GM19372 (cell line): Measurements from ENCODE around the gene DLST.

Source experiments
- ATAC-seq: cut with Tn5 transposase; IDR thresholded peaks from one replicate; pipeline ENCODE4 v1.9.1; 2021; ENCODE audit warnings: mild to moderate bottlenecking, low read depth, moderate library complexity; ENCODE audit not compliant: unreplicated experiment

The DLST gene

DNA sequence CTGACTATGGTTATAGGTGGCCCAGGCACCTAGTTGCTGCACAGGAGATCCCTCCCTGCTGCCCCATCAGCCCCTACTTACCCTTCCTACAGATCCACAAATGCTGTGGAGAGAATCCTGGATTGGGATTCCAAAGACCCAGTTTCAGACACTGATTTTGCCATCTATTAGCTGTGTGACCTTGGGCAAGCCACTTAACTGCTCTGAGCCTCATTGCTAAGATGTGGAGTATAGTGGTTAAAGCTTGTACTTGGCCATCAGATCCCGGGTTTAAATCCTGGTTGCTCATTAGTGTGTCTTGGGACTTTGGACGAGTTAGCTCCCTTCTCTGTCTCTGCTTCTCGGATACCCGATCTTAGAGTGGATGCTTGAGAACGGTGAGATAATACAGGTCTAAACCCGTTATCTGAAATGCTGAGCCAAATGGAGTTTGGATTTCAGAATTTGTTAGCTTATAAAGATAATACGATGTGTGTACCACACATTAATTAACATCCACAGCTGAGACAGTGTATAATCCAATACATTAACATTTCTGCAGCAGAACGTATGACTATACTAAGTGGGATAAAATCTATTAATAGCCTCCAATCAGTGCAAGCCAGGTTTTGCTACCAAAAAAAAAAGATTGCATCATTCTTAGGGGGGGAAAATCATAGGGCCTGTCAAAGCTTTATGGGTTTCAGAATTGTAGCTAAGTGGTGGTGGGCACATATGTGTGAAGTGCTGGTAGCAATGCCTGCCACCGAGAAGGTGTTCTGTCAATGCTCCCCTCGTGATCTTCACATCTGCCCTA, 21.8 kb upstream of the DLST start:
- ATAC-seq: no peak

DNA sequence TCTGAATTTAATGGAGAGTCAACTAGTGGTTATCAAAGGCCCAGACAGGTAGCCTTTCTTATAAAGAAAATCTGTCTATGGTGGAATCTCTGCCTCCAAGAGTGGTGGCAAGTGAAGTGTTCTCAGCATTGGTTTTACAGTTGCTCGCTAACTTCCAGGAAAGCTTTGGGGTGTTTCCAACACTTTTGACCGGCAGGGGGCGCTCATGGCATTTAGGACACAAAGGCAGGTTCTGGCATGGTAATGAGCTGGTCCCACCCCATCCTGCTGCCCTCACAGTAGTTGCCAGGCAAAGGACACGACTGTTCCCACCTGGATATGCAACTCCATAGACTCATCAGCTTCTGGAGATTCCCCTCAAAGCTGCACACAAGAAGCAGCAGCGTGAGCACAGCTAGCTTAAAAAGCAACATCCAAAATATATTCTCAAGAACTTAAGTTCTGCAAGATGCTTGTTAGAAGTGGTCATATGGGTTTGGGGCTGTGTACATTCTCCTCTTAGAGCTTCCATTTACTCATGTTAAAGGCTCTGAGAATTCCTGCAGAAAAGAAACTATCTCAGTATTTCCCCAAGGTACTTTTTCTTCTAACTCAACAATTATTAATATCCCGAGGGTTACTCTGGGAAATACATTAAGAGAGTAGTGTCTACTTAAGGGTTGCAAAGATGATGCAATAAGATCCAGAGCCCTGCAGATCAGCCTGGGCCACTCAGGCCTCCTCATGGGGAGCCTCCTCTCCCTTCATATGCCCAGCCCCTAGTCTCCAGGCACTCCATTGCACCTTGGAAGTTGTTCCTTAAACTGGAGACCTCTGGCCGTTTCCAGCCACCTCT, 20.6 kb upstream of the DLST start:
- ATAC-seq: no peak

DNA sequence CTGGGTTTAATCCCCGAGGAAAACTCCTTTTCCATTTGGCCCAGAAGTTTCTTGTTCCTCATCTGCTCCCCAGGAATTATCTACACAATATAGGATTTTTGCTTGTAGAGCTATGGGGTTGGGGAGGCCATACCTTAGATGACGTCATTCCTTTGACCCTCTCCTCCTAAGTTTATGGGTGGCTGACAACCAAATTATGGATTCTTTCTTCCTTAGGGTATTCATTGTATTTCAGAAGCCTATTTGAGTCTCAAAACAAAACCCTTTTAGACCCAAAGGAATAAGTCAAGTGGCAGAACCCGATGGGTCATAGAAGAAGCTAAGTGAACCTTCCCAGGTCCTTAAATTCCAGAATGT, 20.0 kb upstream of the DLST start:
- ATAC-seq: no peak

GRCh38 chr14:74863274-74863673, 18.4 kb upstream of the DLST start:
- ATAC-seq: no peak

- ATAC-seq: no peak
Observed at GRCh38 chr14:74864198-74864597, 17.5 kb upstream of the DLST start.

- ATAC-seq: no peak
Observed at GRCh38 chr14:74865156-74865555, 16.6 kb upstream of the DLST start.

DNA sequence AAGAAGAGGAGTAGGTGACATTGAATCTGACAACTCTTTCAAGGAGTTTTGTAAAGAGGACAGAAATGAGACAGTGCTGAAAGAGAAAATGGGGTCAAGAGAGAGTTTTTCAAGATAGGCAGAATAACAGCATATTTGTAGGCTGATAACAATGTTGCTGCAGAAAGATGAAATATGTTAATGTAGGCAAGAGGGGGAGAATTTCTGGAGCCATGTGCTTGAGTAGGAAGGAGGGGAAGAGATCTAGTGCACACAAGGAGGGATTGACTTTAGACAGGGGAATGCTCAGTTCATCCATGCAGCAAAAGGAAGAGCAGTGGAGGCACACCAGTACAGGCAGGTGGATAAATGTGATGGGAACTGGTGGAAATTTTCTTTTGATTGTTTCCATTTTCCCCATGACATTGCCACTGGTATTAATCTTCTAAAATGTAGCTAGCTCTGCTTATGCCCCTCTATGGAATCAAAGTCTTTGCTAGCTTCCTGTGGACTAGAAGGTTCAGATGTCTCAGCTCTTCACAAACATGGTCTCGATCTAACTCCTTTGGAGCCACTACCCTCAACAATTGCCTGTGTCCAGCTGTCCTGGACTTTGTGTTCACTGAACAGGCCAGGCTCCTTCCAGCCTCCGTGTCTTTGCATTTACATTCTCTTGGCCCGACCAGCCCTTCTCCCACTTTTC, 14.9 kb upstream of the DLST start:
- no peak for ATAC-seq

GRCh38 chr14:74867673-74868072, 14.0 kb upstream of the DLST start:
- ATAC-seq: no peak

DNA sequence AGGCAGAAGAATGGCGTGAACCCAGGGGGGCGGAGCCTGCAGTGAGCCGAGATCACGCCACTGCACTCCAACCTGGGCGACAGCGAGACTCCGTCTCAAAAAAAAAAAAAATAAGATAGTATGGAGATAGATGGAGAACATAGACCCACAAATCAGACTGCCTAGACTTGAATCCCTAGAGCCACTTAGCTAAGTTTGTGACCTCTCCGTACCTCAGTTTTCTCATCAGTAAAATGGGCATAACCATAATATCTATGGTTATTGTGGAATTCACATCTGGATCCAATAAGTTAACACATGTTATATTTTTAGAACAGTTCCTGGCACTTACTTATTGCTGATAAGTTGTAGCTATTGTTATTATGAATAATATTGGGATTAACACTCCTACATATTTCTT, 13.0 kb upstream of the DLST start:
- no peak for ATAC-seq

- ATAC-seq: no peak
Observed at GRCh38 chr14:74871819-74872218, 9.9 kb upstream of the DLST start.

GRCh38 chr14:74875204-74875603, 6.5 kb upstream of the DLST start:
- no peak for ATAC-seq

- ATAC-seq: no peak
Observed at GRCh38 chr14:74875941-74876913, 5.5 kb upstream of the DLST start, which contains the start of gene PROX2. Gene PROX2 (minus strand): TSS chr14:74876145. CDS start chr14:74863834, 12,311 bp downstream.

- ATAC-seq: no peak
Observed at GRCh38 chr14:74879427-74880182, 2.1 kb upstream of the DLST start.

- ATAC-seq: peak; percentile 37
Observed at GRCh38 chr14:74882103-74882920, 596 bp downstream of the DLST start.

GRCh38 chr14:74886001-74886400, 4.3 kb downstream of the DLST start:
- no peak for ATAC-seq

GRCh38 chr14:74888164-74889158, 6.7 kb downstream of the DLST start:
- no peak for ATAC-seq

GRCh38 chr14:74890262-74890661, 8.5 kb downstream of the DLST start:
- ATAC-seq: no peak
